HG02610 (cell line): ENCODE measurements around the gene ZP1.

Source experiments
- ATAC-seq: cut with Tn5 transposase; IDR thresholded peaks from one replicate; pipeline ENCODE4 v1.9.1; 2021; ENCODE audit warnings: mild to moderate bottlenecking, moderate library complexity; ENCODE audit not compliant: unreplicated experiment

The ZP1 gene

GRCh38 chr11:60922906-60923305 is 55.6 kb downstream of the ZP1 start:
- ATAC-seq: no peak

GRCh38 chr11:60923326-60923725 is 56.0 kb downstream of the ZP1 start:
- no peak for ATAC-seq

- no peak for ATAC-seq
These were observed 56.4 kb downstream of the ZP1 start for GRCh38 chr11:60923800-60924109.

GRCh38 chr11:60924110-60924905 is 57.0 kb downstream of the ZP1 start, which contains the start of gene TMEM132A:
TMEM132A (plus strand) TSS chr11:60924460; CDS start chr11:60924634, 174 bp downstream.
- ATAC-seq: no peak
